ENCODE results near the gene SPATA31D3.
"Not testable (repeated sequence)": the region's sequence is repeated elsewhere in the genome, so short reads cannot be mapped to it uniquely, and the experiment has no call there.

SPATA31D3 gene

GRCh38 chr9:81980568-81980967 is 37.3 kb downstream of the SPATA31D3 start:
- no peak for DNase-seq

GRCh38 chr9:81981883-81982282 is 38.6 kb downstream of the SPATA31D3 start:
- DNase-seq, result no peak

GRCh38 chr9:81984928-81985327 is 41.6 kb downstream of the SPATA31D3 start:
- DNase-seq, result no peak

GRCh38 chr9:81986051-81986450 is 42.8 kb downstream of the SPATA31D3 start:
- DNase-seq, result no peak

GRCh38 chr9:81988472-81988871 is 45.2 kb downstream of the SPATA31D3 start, which contains the start of gene SPATA31D1:
TSS of gene SPATA31D1 (plus strand) at chr9:81988772. CDS start at chr9:81988819, 47 bp downstream.
- DNase-seq, result not testable (repeated sequence)

GRCh38 chr9:81989700-81990099 is 46.4 kb downstream of the SPATA31D3 start:
- DNase-seq, result no peak

- no peak for DNase-seq
Observed at GRCh38 chr9:81993656-81994055, 50.4 kb downstream of the SPATA31D3 start.
